Esophagus muscularis mucosa (tissue), 4 donors: ENCODE data around the gene BTBD7. TPM values are rescaled to one million over a fixed set of nuclear protein-coding genes. Genes with fewer than 3 reads are reported as not detected.

Source experiments
- DNase-seq: peaks from one replicate; pipeline ENCODE4 v3.0.0-alpha.2; 2017; ENCODE audit errors: extremely low spot score
- H3K27ac ChIP-seq, 4 donors: fragments of 200-600 bp; sonication (generic); replicated peaks in 1 of 4; 1 replicate in 3 of 4; 2 replicates in 1 of 4; pipeline ENCODE4 v1.5.1; 2016 to 2019; ENCODE audit warnings: mild to moderate bottlenecking in 1 of 4
- H3K27me3 ChIP-seq, 4 donors: fragments of 200-600 bp; sonication (generic); one replicate each; pipeline versions ENCODE4 v1.5.1 to v1.6.0; 2016 to 2019
- H3K36me3 ChIP-seq, 4 donors: fragments of 200-600 bp; sonication (generic); one replicate each; pipeline ENCODE4 v1.5.1; 2016 to 2019
- H3K4me1 ChIP-seq, 4 donors: fragments of 200-600 bp; sonication (generic); one replicate each; pipeline ENCODE4 v1.5.1; 2016 to 2019
- H3K4me3 ChIP-seq, 4 donors: fragments of 200-600 bp; sonication (generic); 1 replicate in 2 of 4; 2 replicates in 2 of 4; pipeline ENCODE4 v1.5.1; 2016 to 2019; ENCODE audit warnings: mild to moderate bottlenecking in 4 of 4, moderate library complexity in 1 of 4
- H3K9me3 ChIP-seq, 4 donors: fragments of 200-600 bp; sonication (generic); 1 replicate in 3 of 4; 2 replicates in 1 of 4; pipeline ENCODE4 v1.5.1; 2016 to 2019
- EP300 ChIP-seq: sonication (generic); formaldehyde crosslinking; IDR thresholded peaks from one replicate; pipeline ENCODE4 v1.6.1; 2017; ENCODE audit warnings: antibody characterized with exemption
- POLR2A ChIP-seq: fragments of 450-650 bp; IDR thresholded peaks from one replicate; pipeline ENCODE4 v1.6.1; 2017; ENCODE audit warnings: antibody characterized with exemption, moderate library complexity, mild to moderate bottlenecking, low read depth
- POLR2AphosphoS5 ChIP-seq, 2 donors: sonication (generic); formaldehyde crosslinking; IDR thresholded peaks; one replicate each; pipeline ENCODE4 v1.6.1; 2017; ENCODE audit warnings: antibody characterized with exemption in 2 of 2
- WGBS: methylation state at CpG from one replicate; pipeline ENCODE4 v1.1.5; 2018; 5-methylcytosine and 5-hydroxymethylcytosine counted together
- intact Hi-C: fragments of 100-400 bp; cut with DNase I; formaldehyde crosslinking; loops from one replicate; pipeline ENCODE4 v1.15.1; 2023
- total RNA-seq, 4 donors: library from RNA; depleted of rRNA; stranded (reverse); fragments of >200 nt; gene quantifications; one replicate each; pipeline versions ENCODE4 v1.1.0 to v1.2.1, GENCODE V29; 2016
- TF ChIP-seq, protein P1 (sequence below), 3 experiments: fragments of 200-600 bp in 2 of 3; fragments of 450-650 bp in 1 of 3; sonication (generic) in 2 of 3; IDR thresholded peaks; one replicate each; pipeline ENCODE4 v1.5.1; 2017 to 2019; ENCODE audit warnings: antibody characterized with exemption in 3 of 3, mild to moderate bottlenecking in 2 of 3, moderate library complexity in 1 of 3

The BTBD7 gene
- total RNA-seq, 4 donors from 2014 or later: 28.8 to 35.7 (median 30.1) TPM

DNA sequence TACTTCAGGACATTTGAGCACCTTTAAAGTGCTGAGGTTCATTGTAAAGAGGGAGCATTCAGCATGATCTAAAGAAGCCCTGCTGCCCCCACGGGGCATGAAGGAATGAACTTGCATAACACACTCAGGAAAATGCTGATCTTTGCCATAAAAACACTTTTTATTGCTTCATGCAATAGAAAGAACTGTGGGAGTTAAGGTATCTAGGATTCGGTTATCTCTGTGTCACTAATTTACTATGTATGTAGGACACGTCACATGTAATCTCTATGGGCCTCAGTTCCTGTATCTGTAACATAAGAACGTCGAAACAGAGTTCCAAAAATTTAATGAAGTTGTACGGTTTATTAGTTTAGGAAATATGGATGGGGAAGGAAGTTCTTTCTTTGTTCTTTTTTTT is 33.0 kb downstream of the BTBD7 start:
- WGBS: 71% methylated on average over 6 of the region's 6 CpGs
- H3K4me3 ChIP-seq: no peak overlapping the region
- no peaks in the 10 kb centered on the region for H3K27me3 ChIP-seq
- H3K4me1 ChIP-seq: peaks cover 13 to 43% (median 20%) of the 10 kb centered on the region in 4 donors
- H3K36me3 ChIP-seq: peaks cover 0 to 3% (median 0%) of the 10 kb centered on the region in 4 donors
- no peak for DNase-seq
- intact Hi-C loops: no loop called here
- TF ChIP-seq EP300 (no peak), POLR2A (no peak), POLR2AphosphoS5 (IDR thresholded peaks at IDR 0.05) (no peak)
- TF ChIP-seq, protein P1, sequence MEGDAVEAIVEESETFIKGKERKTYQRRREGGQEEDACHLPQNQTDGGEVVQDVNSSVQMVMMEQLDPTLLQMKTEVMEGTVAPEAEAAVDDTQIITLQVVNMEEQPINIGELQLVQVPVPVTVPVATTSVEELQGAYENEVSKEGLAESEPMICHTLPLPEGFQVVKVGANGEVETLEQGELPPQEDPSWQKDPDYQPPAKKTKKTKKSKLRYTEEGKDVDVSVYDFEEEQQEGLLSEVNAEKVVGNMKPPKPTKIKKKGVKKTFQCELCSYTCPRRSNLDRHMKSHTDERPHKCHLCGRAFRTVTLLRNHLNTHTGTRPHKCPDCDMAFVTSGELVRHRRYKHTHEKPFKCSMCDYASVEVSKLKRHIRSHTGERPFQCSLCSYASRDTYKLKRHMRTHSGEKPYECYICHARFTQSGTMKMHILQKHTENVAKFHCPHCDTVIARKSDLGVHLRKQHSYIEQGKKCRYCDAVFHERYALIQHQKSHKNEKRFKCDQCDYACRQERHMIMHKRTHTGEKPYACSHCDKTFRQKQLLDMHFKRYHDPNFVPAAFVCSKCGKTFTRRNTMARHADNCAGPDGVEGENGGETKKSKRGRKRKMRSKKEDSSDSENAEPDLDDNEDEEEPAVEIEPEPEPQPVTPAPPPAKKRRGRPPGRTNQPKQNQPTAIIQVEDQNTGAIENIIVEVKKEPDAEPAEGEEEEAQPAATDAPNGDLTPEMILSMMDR (IDR thresholded peaks at IDR 0.05): no peak
- H3K9me3 ChIP-seq: no peaks in the 10 kb centered on the region
- H3K27ac ChIP-seq: no peak overlapping the region

DNA sequence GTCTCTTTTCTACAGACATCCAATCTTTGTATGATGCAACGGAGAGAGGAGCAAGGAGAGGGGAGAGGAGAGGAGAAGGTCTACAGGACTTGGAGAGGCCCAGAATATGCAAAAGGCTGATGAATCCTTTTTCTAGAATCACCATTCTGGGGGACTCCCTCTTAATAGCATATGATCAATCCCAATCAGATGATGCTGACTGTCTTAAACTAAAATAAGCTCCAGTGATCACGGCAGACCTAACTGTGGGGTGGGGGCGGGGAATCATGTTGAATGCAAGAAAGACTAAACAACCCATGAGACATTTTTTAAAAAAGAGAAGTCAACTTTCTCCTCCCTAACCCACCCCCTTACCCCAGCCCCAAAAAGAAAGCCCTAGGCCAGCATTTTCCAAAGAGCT is 33.4 kb downstream of the BTBD7 start:
- TF ChIP-seq POLR2A: no peak
- TF ChIP-seq, protein P1 (IDR thresholded peaks at IDR 0.05): no peak
- no peak for TF ChIP-seq EP300
- TF ChIP-seq POLR2AphosphoS5 (IDR thresholded peaks at IDR 0.05): no peak
- intact Hi-C loops: no loop called here
- H3K4me1 ChIP-seq: peaks cover 9 to 39% (median 18%) of the 10 kb centered on the region in 4 donors
- no peak for DNase-seq
- H3K4me3 ChIP-seq: no peak overlapping the region
- no peaks in the 10 kb centered on the region for H3K9me3 ChIP-seq
- peaks cover 0 to 7% (median 2%) of the 10 kb centered on the region in 4 donors for H3K36me3 ChIP-seq
- H3K27ac ChIP-seq: no peak overlapping the region
- WGBS: 93% methylated on average over 3 of the region's 3 CpGs
- no peaks in the 10 kb centered on the region for H3K27me3 ChIP-seq

DNA sequence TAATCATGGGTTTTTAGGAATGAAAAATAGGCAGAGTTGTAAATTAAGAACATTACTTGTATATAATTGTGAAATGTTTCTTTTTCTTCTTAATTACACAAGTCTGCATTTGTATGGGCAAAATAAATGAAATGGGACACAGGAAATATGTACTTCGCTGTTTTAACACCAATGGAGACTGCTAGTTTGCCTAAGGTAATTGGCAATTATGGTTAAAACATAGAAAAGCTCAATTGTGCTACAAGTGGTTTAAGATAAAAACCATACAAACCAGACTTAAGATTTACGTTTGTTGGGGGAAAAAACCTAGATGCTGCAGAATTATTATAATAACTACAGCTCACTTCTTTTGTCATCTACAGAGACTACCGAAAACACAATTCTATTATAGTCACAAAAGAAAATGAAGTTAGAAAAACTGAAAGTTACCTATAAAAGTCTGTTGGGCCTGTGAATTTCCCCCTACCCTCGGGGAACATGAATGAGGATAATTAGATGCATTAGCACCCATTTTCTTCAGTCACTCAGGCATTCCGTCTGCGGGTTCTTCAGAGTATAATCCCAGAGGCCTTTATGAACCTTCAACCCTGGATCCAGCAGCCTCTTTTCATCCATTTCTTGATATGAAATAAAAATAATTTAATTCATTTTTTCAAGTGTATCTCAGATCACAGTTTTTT is 37.2 kb downstream of the BTBD7 start:
- TF ChIP-seq EP300: no peak
- TF ChIP-seq POLR2A: no peak
- TF ChIP-seq, protein P1 (IDR thresholded peaks at IDR 0.05): no peak
- no peak for TF ChIP-seq POLR2AphosphoS5 (IDR thresholded peaks at IDR 0.05)
- no peaks in the 10 kb centered on the region for H3K27me3 ChIP-seq
- no peak for DNase-seq
- H3K4me1 ChIP-seq: peaks cover 0 to 13% (median 4%) of the 10 kb centered on the region in 4 donors
- intact Hi-C loops: no loop called here
- no peaks in the 10 kb centered on the region for H3K9me3 ChIP-seq
- no peak overlapping the region for H3K4me3 ChIP-seq
- 91% methylated on average over 6 of the region's 6 CpGs for WGBS
- H3K36me3 ChIP-seq: peaks cover 0 to 20% (median 9%) of the 10 kb centered on the region in 4 donors
- no peak overlapping the region for H3K27ac ChIP-seq

DNA sequence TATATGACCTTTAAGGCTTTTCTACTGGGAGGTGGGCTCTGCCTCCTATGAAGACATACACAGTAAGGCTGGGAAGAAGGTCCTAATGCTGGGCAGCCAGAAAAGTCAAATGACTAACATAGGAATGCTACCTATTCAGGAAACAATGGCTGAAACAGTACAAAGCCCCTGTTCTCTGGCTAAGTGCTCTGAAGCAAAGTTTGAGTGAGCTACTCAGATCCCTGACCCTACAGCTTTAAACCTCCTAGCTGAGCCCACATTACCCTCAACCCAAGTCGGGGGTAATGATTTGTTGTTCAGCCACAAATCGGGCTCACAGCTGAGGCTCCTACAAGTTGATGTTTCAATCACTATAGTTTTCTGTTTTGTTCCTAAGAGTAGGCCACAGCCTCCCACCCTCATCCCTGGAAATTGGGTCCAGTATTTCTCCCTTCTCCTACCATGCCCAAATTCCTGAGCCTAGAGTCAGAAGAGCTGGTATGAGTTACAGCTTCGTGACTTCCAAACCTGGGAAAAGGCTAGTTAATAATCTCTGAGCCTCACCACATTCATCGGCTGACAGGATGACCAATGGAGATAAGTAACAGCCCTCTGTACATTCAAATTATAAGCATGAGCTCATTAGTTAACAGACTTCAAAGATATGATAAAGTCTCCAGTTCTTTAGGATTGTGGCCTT is 46.5 kb downstream of the BTBD7 start:
- Histone ChIP-seq H3K36me3 (peaks cover 0 to 20% (median 0%) of the 10 kb centered on the region in 4 donors), H3K27ac (no peak overlapping the region), H3K9me3 (no peaks in the 10 kb centered on the region), H3K27me3 (no peaks in the 10 kb centered on the region), H3K4me1 (peaks cover 0 to 18% (median 15%) of the 10 kb centered on the region in 4 donors), H3K4me3 (no peak overlapping the region)
- intact Hi-C loops: no loop called here
- TF ChIP-seq POLR2A: no peak
- 93% methylated on average over 4 of the region's 4 CpGs for WGBS
- DNase-seq: no peak

DNA sequence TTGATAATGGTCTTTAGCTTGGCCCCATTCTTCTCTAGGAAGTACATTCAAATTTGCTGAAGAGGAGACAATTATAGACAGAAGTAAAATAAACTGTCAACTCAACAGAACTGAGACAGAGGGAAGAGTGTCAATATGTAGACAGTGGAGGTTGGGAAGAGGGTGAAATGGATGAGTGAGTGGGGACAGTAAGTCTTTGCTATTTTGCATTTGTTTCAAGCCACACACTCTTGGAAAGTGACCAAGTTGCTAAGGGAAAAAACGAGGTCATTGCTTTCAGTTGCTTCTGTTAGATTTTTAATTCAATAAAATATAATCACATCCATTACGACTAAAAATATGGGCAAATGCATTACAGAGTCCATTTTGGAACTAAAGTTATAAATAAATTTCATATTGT is 47.8 kb downstream of the BTBD7 start:
- Histone ChIP-seq H3K9me3 (no peaks in the 10 kb centered on the region), H3K27me3 (no peaks in the 10 kb centered on the region), H3K27ac (no peak overlapping the region), H3K36me3 (peaks cover 0 to 19% (median 0%) of the 10 kb centered on the region in 4 donors), H3K4me1 (peaks cover 0 to 18% (median 15%) of the 10 kb centered on the region in 4 donors), H3K4me3 (no peak overlapping the region)
- WGBS: 43% methylated on average over 2 of the region's 2 CpGs
- DNase-seq: no peak
- intact Hi-C loops: no loop called here
- TF ChIP-seq POLR2A (no peak), EP300 (no peak), POLR2AphosphoS5 (IDR thresholded peaks at IDR 0.05) (no peak)
- TF ChIP-seq, protein P1 (IDR thresholded peaks at IDR 0.05): no peak
